Keratinocyte (primary cell): ENCODE data around the gene OTOP2. TPM values are rescaled to one million over a fixed set of nuclear protein-coding genes. Genes with fewer than 3 reads are reported as not detected.

Source experiments
- DNase-seq: peaks from one replicate; pipeline ENCODE4 v3.0.0-alpha.2; 2011; ENCODE audit warnings: low read depth, missing footprints, low spot score
- FAIRE-seq: peaks from 2 replicates; lab custom pipeline; 2011; peaks lifted over from hg19 to GRCh38; lab: Jason Lieb, UNC
- H2AFZ ChIP-seq: 2 replicates; pipeline ENCODE4 v1.6.0; 2012; ENCODE audit warnings: low read length, control low read depth, inconsistent platforms; ENCODE audit not compliant: control insufficient read depth
- H3K27ac ChIP-seq: 2 replicates; pipeline ENCODE4 v1.5.1; 2011; ENCODE audit warnings: low read length; ENCODE audit not compliant: control insufficient read depth, insufficient read depth
- H3K27me3 ChIP-seq: 3 replicates; pipeline ENCODE4 v1.6.0; 2011; ENCODE audit warnings: low read length; ENCODE audit not compliant: control insufficient read depth, insufficient read depth; ENCODE audit errors: extremely low read depth
- H3K36me3 ChIP-seq, 2 experiments: 2 replicates in 1 of 2; 3 replicates in 1 of 2; pipeline ENCODE4 v1.5.1; 2011; ENCODE audit warnings: low read length in 2 of 2, mild to moderate bottlenecking in 1 of 2; ENCODE audit not compliant: control insufficient read depth in 2 of 2, insufficient read depth in 2 of 2; ENCODE audit errors: extremely low read depth in 1 of 2
- H3K4me1 ChIP-seq: 3 replicates; pipeline ENCODE4 v1.5.1; 2011; ENCODE audit warnings: low read length; ENCODE audit not compliant: control insufficient read depth, insufficient read depth; ENCODE audit errors: extremely low read depth
- H3K4me2 ChIP-seq: 3 replicates; pipeline ENCODE4 v1.6.0; 2011; ENCODE audit warnings: low read depth, low read length; ENCODE audit not compliant: control insufficient read depth, insufficient read depth; ENCODE audit errors: extremely low read depth
- H3K4me3 ChIP-seq, 3 experiments: fragments of 200-600 bp in 1 of 3; sonication (generic) in 1 of 3; 2 replicates in 2 of 3; 3 replicates in 1 of 3; pipeline ENCODE4 v1.5.1; 2011 to 2016; ENCODE audit warnings: low read length in 3 of 3, mild to moderate bottlenecking in 3 of 3, control low read depth in 2 of 3, inconsistent platforms in 1 of 3, low read depth in 1 of 3, mixed read lengths in 1 of 3, mixed run types in 1 of 3, moderate library complexity in 1 of 3; ENCODE audit not compliant: control insufficient read depth in 2 of 3, insufficient read depth in 2 of 3; ENCODE audit errors: extremely low read depth in 1 of 3
- H3K79me2 ChIP-seq: 2 replicates; pipeline ENCODE4 v1.6.0; 2012; ENCODE audit warnings: low read length; ENCODE audit not compliant: control insufficient read depth, insufficient read depth
- H3K9ac ChIP-seq: 3 replicates; pipeline ENCODE4 v1.6.0; 2011; ENCODE audit warnings: low read length; ENCODE audit not compliant: control insufficient read depth, insufficient read depth; ENCODE audit errors: extremely low read depth
- H3K9me1 ChIP-seq: 3 replicates; pipeline ENCODE4 v1.6.0; 2011; ENCODE audit warnings: low read length; ENCODE audit not compliant: control insufficient read depth, insufficient read depth; ENCODE audit errors: extremely low read depth
- H3K9me3 ChIP-seq: 2 replicates; pipeline ENCODE4 v1.5.1; 2012; ENCODE audit warnings: low read depth, low read length; ENCODE audit not compliant: control insufficient read depth
- H4K20me1 ChIP-seq: 3 replicates; pipeline ENCODE4 v1.6.0; 2011; ENCODE audit warnings: low read length; ENCODE audit not compliant: control insufficient read depth, insufficient read depth; ENCODE audit errors: extremely low read depth
- EZH2 ChIP-seq: IDR thresholded peaks from one replicate; pipeline ENCODE4 v1.6.1; 2012; ENCODE audit warnings: inconsistent platforms, mild to moderate bottlenecking, low read length, moderate library complexity
- dilution Hi-C: fragments of 300-500 bp; cut with MboI; formaldehyde crosslinking; loops from one replicate; pipeline ENCODE4 v1.7.0; 2020; ENCODE audit warnings: low sequenced_read_pairs; ENCODE audit not compliant: extremely low pct_ligation_motif_present
- polyA plus RNA-seq, 5 experiments: library from polyadenylated mRNA; depleted of rRNA in 3 of 5; stranded (reverse) in 3 of 5; stranded (forward) in 1 of 5; unstranded in 1 of 5; fragments of >200 nt; gene quantifications; 1 replicate in 1 of 5; 2 replicates in 3 of 5; 3 replicates in 1 of 5; pipeline versions ENCODE4 v1.2.1 to v1.2.3, GENCODE V29; 2011 to 2012; ENCODE audit warnings: missing spikeins in 2 of 5, low read depth in 1 of 5, low replicate concordance in 1 of 5
- TF ChIP-seq, protein P1 (sequence below), 3 experiments: IDR thresholded peaks in 1 of 3; conservative IDR thresholded peaks in 1 of 3; optimal IDR thresholded peaks in 1 of 3; 2 replicates in 2 of 3; 3 replicates in 1 of 3; pipeline versions ENCODE3 to v1.5.1; 2011; ENCODE audit warnings: low read length in 3 of 3, mild to moderate bottlenecking in 3 of 3, moderate library complexity in 2 of 3, control low read depth in 1 of 3, inconsistent platforms in 1 of 3; ENCODE audit not compliant: insufficient read depth in 2 of 3; ENCODE audit errors: extremely low read depth in 1 of 3

OTOP2 gene
- polyA plus RNA-seq, 1 donor (not counting 4 experiments of a cell fraction or from before 2014, with no cell fraction given), result not detected

DNA sequence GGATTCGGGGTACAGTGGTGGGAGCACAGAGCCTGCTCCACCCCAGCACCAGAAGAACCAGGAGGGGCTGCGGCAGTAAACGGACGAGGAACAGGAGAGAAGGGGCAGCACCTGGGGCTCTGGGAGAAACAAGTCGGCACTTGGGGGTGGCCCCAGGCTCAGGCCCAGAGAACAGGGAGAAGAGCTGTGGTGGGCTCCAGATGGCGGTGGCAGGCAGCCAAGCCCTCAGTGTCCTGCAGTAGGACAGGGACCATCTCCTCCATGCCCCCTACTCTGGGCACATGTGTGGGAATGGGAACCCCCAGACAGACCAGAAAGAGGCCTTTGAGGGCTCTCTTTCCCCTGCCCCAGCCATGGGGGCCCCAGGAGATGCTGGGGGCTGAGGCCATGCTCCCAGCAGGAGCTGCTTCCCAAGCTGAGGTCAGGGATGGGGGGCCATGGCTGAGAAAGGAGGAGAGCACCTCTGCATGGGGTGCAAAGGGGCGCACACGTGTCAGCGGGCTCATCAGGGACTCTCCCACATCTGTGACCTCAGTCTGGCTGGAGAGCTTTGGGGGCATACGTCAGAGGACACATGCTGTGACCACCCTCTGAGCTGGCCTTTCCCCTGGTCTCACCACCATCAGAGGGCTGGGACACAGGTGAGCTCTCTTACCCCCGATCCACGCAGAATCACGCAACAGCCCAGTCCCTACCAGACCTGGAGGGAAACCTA lies 7.8 kb upstream of the OTOP2 start:
- H4K20me1 ChIP-seq, result no peaks in the 10 kb centered on the region
- H3K9me1 ChIP-seq, result no peaks in the 10 kb centered on the region
- no peak overlapping the region for H3K4me2 ChIP-seq
- FAIRE-seq (no peak), DNase-seq (no peak)
- no peak overlapping the region for H3K27ac ChIP-seq
- H3K27me3 ChIP-seq, result no peaks in the 10 kb centered on the region
- H3K36me3 ChIP-seq, result no peaks in the 10 kb centered on the region
- dilution Hi-C loops, result no loop called here
- H3K9me3 ChIP-seq, result no peaks in the 10 kb centered on the region
- no peak overlapping the region for H3K9ac ChIP-seq
- H3K79me2 ChIP-seq, result no peaks in the 10 kb centered on the region
- TF ChIP-seq EZH2, result no peak
- TF ChIP-seq, protein P1, sequence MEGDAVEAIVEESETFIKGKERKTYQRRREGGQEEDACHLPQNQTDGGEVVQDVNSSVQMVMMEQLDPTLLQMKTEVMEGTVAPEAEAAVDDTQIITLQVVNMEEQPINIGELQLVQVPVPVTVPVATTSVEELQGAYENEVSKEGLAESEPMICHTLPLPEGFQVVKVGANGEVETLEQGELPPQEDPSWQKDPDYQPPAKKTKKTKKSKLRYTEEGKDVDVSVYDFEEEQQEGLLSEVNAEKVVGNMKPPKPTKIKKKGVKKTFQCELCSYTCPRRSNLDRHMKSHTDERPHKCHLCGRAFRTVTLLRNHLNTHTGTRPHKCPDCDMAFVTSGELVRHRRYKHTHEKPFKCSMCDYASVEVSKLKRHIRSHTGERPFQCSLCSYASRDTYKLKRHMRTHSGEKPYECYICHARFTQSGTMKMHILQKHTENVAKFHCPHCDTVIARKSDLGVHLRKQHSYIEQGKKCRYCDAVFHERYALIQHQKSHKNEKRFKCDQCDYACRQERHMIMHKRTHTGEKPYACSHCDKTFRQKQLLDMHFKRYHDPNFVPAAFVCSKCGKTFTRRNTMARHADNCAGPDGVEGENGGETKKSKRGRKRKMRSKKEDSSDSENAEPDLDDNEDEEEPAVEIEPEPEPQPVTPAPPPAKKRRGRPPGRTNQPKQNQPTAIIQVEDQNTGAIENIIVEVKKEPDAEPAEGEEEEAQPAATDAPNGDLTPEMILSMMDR (optimal IDR thresholded peaks at IDR 0.05 in 1 of 3, IDR thresholded peaks at IDR 0.05 in 1 of 3, conservative IDR thresholded peaks at IDR 0.05 in 1 of 3; ENCODE audit: extremely low read depth in 1 of 3, insufficient read depth in 2 of 3, low read length in 3 of 3), result no peak
- no peak overlapping the region for H3K4me3 ChIP-seq
- H3K4me1 ChIP-seq, result peaks cover 8% of the 10 kb centered on the region
- H2AFZ ChIP-seq, result no peak overlapping the region

DNA sequence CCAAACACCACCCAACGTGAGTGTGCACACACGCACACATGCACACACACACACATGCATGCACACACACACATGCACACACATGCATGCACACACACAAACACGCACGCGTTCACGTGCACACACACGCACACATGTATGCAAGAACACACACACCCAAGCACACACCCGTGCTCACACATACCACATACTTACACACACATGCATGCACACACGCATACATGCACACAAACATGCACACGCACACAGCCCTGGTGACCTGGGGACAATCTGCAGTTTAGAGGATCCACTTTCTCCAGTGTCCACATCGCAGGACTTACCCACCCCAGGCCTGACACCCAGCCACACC lies 7.2 kb upstream of the OTOP2 start:
- FAIRE-seq (no peak), DNase-seq (no peak)
- Histone ChIP-seq H3K79me2 (no peaks in the 10 kb centered on the region), H3K9ac (no peak overlapping the region), H3K4me1 (peaks cover 12% of the 10 kb centered on the region), H3K9me1 (no peaks in the 10 kb centered on the region), H4K20me1 (no peaks in the 10 kb centered on the region), H3K27me3 (peaks cover 4% of the 10 kb centered on the region), H2AFZ (no peak overlapping the region), H3K36me3 (no peaks in the 10 kb centered on the region), H3K4me3 (no peak overlapping the region), H3K9me3 (no peaks in the 10 kb centered on the region), H3K4me2 (no peak overlapping the region), H3K27ac (no peak overlapping the region)
- TF ChIP-seq, protein P1 (optimal IDR thresholded peaks at IDR 0.05 in 1 of 3, IDR thresholded peaks at IDR 0.05 in 1 of 3, conservative IDR thresholded peaks at IDR 0.05 in 1 of 3; ENCODE audit: extremely low read depth in 1 of 3, insufficient read depth in 2 of 3, low read length in 3 of 3), result no peak
- no peak for TF ChIP-seq EZH2
- dilution Hi-C loops, result no loop called here
